Measurements from ENCODE around the gene SLC6A6. TPM values are rescaled to one million over a fixed set of nuclear protein-coding genes. Genes with fewer than 3 reads are reported as not detected.
A peak's percentile ranks its signal among the peaks of the same experiment; 100 is the strongest.

SLC6A6 gene
- total and polyA plus RNA-seq, 2 donors (not counting 1 experiment from before 2014, with no cell fraction given): 8.9 to 24.0 TPM

DNA sequence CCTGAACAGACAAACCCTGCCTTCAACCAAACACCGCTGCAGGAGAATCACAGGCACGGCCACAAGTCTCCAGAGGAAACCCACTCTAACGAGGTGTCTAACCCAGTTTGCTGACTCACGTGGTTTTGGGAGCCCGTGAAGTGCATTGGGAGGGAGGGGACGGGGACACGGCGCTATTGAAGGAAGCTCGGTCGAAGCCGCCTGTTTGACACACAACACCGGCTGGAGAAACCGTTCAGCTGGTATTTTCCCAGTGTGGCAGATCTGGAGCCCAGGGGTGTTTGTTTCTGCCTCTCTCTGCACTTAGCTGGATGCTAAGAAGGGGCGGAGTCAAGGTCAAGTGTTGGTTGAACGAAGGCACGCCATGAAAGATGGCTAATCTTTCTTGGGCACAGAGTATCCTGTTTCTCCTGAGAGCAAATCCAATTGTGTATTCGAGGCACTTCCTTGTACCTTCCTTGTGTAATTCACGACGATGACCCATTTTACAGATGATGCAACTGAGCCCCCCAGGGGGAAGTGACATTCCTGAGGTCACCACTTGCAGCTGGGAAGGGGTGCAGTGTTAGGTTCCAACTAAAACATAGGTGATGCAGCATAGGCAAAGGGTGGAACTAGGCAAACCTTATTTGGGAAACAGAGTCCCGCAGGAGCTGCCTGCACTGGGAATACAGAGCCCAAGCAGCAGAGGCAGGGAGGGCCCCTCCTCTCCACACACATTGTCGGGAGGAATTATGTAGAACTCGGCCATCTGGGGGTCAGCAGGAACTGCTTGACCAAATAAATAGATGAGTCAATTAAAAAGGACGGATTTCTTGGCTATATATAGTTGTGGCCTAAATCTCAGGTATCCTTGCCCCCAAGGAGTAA is 22.5 kb downstream of the SLC6A6 start:
- H3K9ac ChIP-seq (ENCODE audit: insufficient read depth, low read length): no peak overlapping the region
- no peaks in the 10 kb centered on the region for H4K20me1 ChIP-seq (ENCODE audit: control insufficient read depth, extremely low read depth, insufficient read depth, low read length)
- H3K9me3 ChIP-seq (ENCODE audit: control insufficient read depth, insufficient read depth, low read depth, low read length): no peaks in the 10 kb centered on the region
- H3K4me3 ChIP-seq (replicated peaks in 1 of 4; ENCODE audit: control extremely low read depth in 1 of 4, insufficient read depth in 1 of 4, low read depth in 3 of 4, low read length in 4 of 4): no peak overlapping the region
- H3K36me3 ChIP-seq (ENCODE audit: control insufficient read depth, insufficient read depth, low read length): no peaks in the 10 kb centered on the region
- peak; percentile 45 to 60 for DNase-seq (ENCODE audit: low read depth in 2 of 2)
- no peaks in the 10 kb centered on the region for H3K79me2 ChIP-seq (ENCODE audit: control insufficient read depth, insufficient read depth, low read length)
- H3K27me3 ChIP-seq (ENCODE audit: control insufficient read depth, insufficient read depth, low read length): no peaks in the 10 kb centered on the region
- H3K4me2 ChIP-seq (ENCODE audit: extremely low read depth, insufficient read depth, low read length): no peak overlapping the region
- H3K27ac ChIP-seq (ENCODE audit: insufficient read depth, low read length): no peak overlapping the region
- TF ChIP-seq EZH2 (IDR thresholded peaks at IDR 0.05; ENCODE audit: low read length, missing control alignments) (no peak), CTCF (conservative IDR thresholded peaks at IDR 0.05 in 1 of 2, IDR thresholded peaks at IDR 0.05 in 1 of 2; ENCODE audit: low read depth in 1 of 2, low read length in 2 of 2) (no peak)
- no peak overlapping the region for H2AFZ ChIP-seq (ENCODE audit: low read length)
- no peaks in the 10 kb centered on the region for H3K4me1 ChIP-seq (ENCODE audit: control insufficient read depth, extremely low read depth, insufficient read depth, low read length)

- DNase-seq (ENCODE audit: low read depth in 2 of 2): peak in 1 of 2 donors; percentile 30
- Histone ChIP-seq H3K9ac (ENCODE audit: insufficient read depth, low read length) (no peak overlapping the region), H3K27ac (ENCODE audit: insufficient read depth, low read length) (no peak overlapping the region), H4K20me1 (ENCODE audit: control insufficient read depth, extremely low read depth, insufficient read depth, low read length) (no peaks in the 10 kb centered on the region), H3K79me2 (ENCODE audit: control insufficient read depth, insufficient read depth, low read length) (no peaks in the 10 kb centered on the region), H3K4me2 (ENCODE audit: extremely low read depth, insufficient read depth, low read length) (no peak overlapping the region), H3K27me3 (ENCODE audit: control insufficient read depth, insufficient read depth, low read length) (no peaks in the 10 kb centered on the region), H3K36me3 (ENCODE audit: control insufficient read depth, insufficient read depth, low read length) (no peaks in the 10 kb centered on the region), H3K9me3 (ENCODE audit: control insufficient read depth, insufficient read depth, low read depth, low read length) (no peaks in the 10 kb centered on the region), H3K4me1 (ENCODE audit: control insufficient read depth, extremely low read depth, insufficient read depth, low read length) (no peaks in the 10 kb centered on the region), H2AFZ (ENCODE audit: low read length) (no peak overlapping the region), H3K4me3 (replicated peaks in 1 of 4; ENCODE audit: control extremely low read depth in 1 of 4, insufficient read depth in 1 of 4, low read depth in 3 of 4, low read length in 4 of 4) (no peak overlapping the region)
- TF ChIP-seq EZH2 (IDR thresholded peaks at IDR 0.05; ENCODE audit: low read length, missing control alignments) (no peak), CTCF (conservative IDR thresholded peaks at IDR 0.05 in 1 of 2, IDR thresholded peaks at IDR 0.05 in 1 of 2; ENCODE audit: low read depth in 1 of 2, low read length in 2 of 2) (no peak)
These were observed 23.3 kb downstream of the SLC6A6 start for GRCh38 chr3:14425581-14426304.

DNA sequence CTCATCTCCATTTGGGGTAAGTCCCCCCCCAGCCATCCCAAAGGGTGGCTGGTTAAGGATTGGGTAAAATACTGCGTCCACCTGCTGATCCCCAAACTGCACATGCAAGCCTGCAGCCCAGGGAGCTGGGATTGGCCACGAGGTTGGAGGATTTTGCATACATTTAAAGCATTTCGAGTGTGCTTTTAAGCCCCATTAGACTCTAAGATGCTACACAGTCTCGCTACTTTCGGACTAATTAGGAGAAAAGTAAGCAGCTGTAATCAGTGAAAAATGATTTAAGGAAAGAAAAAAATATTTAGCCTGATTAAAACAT is 23.9 kb downstream of the SLC6A6 start:
- Histone ChIP-seq H3K4me1 (ENCODE audit: control insufficient read depth, extremely low read depth, insufficient read depth, low read length) (peaks cover 1% of the 10 kb centered on the region), H4K20me1 (ENCODE audit: control insufficient read depth, extremely low read depth, insufficient read depth, low read length) (no peaks in the 10 kb centered on the region), H3K27me3 (ENCODE audit: control insufficient read depth, insufficient read depth, low read length) (no peaks in the 10 kb centered on the region), H3K27ac (ENCODE audit: insufficient read depth, low read length) (no peak overlapping the region), H3K79me2 (ENCODE audit: control insufficient read depth, insufficient read depth, low read length) (no peaks in the 10 kb centered on the region), H2AFZ (ENCODE audit: low read length) (no peak overlapping the region), H3K9ac (ENCODE audit: insufficient read depth, low read length) (no peak overlapping the region), H3K4me3 (replicated peaks in 1 of 4; ENCODE audit: control extremely low read depth in 1 of 4, insufficient read depth in 1 of 4, low read depth in 3 of 4, low read length in 4 of 4) (no peak overlapping the region), H3K36me3 (ENCODE audit: control insufficient read depth, insufficient read depth, low read length) (no peaks in the 10 kb centered on the region), H3K9me3 (ENCODE audit: control insufficient read depth, insufficient read depth, low read depth, low read length) (no peaks in the 10 kb centered on the region), H3K4me2 (ENCODE audit: extremely low read depth, insufficient read depth, low read length) (no peak overlapping the region)
- no peak for TF ChIP-seq CTCF (conservative IDR thresholded peaks at IDR 0.05 in 1 of 2, IDR thresholded peaks at IDR 0.05 in 1 of 2; ENCODE audit: low read depth in 1 of 2, low read length in 2 of 2)
- DNase-seq (ENCODE audit: low read depth in 2 of 2): no peak
